ENCODE data around the gene CRHR2. TPM values are rescaled to one million over a fixed set of nuclear protein-coding genes. Genes with fewer than 3 reads are reported as not detected.

The CRHR2 gene
- polyA plus RNA-seq, 1 of the 3 experiments (the other 2 are of a cell fraction), result not detected

DNA sequence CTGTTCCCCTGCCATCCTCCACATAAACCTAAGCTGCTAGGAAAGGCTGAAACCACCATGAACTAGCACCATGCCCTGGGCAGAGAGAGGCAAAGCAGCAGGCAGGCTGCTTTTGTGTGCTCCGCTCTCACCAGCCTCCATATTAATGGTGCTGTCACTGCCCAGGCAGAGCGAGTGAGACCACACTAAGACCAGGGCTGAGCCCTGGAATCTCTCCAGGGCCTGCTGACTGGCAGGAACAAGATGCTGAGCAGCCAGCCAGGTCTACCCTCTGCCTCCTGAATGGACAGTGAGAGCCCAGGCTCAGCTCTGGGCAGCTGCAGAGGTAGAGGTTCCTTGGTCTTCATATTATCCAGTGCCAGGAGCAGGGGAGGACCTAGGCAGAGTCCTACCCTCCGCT is 1.6 kb upstream of the CRHR2 start (continued):
- TF ChIP-seq JUND (IDR thresholded peaks at IDR 0.05) (no peak), MEF2A (IDR thresholded peaks at IDR 0.05; ENCODE audit: borderline replicate concordance, low read depth) (no peak), RXRA (IDR thresholded peaks at IDR 0.05; ENCODE audit: borderline replicate concordance, low read depth) (no peak), TCF12 (IDR thresholded peaks at IDR 0.05) (no peak)

DNA sequence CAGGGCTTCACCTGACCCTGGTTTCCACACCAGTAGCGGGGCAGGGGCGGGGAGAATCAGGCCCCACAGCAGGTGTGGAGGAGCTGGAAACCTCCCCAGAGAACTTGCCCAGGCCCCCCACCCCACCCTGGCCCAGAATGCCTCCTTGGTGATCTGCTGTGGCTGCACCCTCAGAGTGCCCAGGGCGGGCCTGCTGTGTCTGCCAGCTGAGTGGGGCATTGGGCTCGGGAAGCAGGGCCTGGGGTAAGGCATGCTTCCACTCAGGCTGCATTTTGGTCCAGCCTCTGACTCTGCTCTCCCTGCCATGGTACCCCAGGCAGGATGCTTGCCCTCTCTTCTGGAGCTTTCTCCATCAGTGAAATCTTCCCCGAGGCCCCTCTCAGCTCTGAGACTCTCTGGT is 1.1 kb upstream of the CRHR2 start:
- 21% methylated on average over 5 of the region's 5 CpGs for WGBS (ENCODE audit: low lambda C conversion rate)
- CTCF ChIA-PET, result interaction anchor here (0.7 to 5.4 kb wide), 22 partner anchors 10 to 562 kb away, joined by 3 to 67 read pairs (median 6); partner anchors contain the start of gene INMT
- H3K27me3 ChIP-seq (ENCODE audit: insufficient read depth), result peaks cover 59% of the 10 kb centered on the region
- no peak overlapping the region for H3K4me3 ChIP-seq (ENCODE audit: low read depth in 2 of 2, low read length in 1 of 2)
- H3K27ac ChIP-seq (ENCODE audit: low read depth in 2 of 2, low read length in 1 of 2), result no peak overlapping the region
- H2AFZ ChIP-seq (ENCODE audit: low read depth), result no peak overlapping the region
- TF ChIP-seq YY1 (IDR thresholded peaks at IDR 0.05; ENCODE audit: low read depth) (no peak), JUND (IDR thresholded peaks at IDR 0.05) (no peak), TCF12 (IDR thresholded peaks at IDR 0.05) (no peak), RCOR1 (IDR thresholded peaks at IDR 0.05; ENCODE audit: low read length) (no peak), FOSL2 (IDR thresholded peaks at IDR 0.05; ENCODE audit: borderline replicate concordance, low read depth) (no peak), NRF1 (IDR thresholded peaks at IDR 0.05; ENCODE audit: low read depth, low read length) (no peak), FOXM1 (IDR thresholded peaks at IDR 0.05; ENCODE audit: low read depth) (no peak), RFX5 (IDR thresholded peaks at IDR 0.05; ENCODE audit: low read length) (no peak), ELF1 (IDR thresholded peaks at IDR 0.05) (no peak), MXI1 (IDR thresholded peaks at IDR 0.05; ENCODE audit: low read depth, low read length) (no peak)
- TF ChIP-seq, protein P1, sequence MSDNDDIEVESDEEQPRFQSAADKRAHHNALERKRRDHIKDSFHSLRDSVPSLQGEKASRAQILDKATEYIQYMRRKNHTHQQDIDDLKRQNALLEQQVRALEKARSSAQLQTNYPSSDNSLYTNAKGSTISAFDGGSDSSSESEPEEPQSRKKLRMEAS (IDR thresholded peaks at IDR 0.05; ENCODE audit: low read depth), result no peak
- TF ChIP-seq, protein P2, sequence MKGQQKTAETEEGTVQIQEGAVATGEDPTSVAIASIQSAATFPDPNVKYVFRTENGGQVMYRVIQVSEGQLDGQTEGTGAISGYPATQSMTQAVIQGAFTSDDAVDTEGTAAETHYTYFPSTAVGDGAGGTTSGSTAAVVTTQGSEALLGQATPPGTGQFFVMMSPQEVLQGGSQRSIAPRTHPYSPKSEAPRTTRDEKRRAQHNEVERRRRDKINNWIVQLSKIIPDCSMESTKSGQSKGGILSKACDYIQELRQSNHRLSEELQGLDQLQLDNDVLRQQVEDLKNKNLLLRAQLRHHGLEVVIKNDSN (IDR thresholded peaks at IDR 0.05; ENCODE audit: borderline replicate concordance, low read depth), result no peak
- TF ChIP-seq, protein P3, sequence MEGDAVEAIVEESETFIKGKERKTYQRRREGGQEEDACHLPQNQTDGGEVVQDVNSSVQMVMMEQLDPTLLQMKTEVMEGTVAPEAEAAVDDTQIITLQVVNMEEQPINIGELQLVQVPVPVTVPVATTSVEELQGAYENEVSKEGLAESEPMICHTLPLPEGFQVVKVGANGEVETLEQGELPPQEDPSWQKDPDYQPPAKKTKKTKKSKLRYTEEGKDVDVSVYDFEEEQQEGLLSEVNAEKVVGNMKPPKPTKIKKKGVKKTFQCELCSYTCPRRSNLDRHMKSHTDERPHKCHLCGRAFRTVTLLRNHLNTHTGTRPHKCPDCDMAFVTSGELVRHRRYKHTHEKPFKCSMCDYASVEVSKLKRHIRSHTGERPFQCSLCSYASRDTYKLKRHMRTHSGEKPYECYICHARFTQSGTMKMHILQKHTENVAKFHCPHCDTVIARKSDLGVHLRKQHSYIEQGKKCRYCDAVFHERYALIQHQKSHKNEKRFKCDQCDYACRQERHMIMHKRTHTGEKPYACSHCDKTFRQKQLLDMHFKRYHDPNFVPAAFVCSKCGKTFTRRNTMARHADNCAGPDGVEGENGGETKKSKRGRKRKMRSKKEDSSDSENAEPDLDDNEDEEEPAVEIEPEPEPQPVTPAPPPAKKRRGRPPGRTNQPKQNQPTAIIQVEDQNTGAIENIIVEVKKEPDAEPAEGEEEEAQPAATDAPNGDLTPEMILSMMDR (IDR thresholded peaks at IDR 0.05), result no peak
- TF ChIP-seq, protein P4, sequence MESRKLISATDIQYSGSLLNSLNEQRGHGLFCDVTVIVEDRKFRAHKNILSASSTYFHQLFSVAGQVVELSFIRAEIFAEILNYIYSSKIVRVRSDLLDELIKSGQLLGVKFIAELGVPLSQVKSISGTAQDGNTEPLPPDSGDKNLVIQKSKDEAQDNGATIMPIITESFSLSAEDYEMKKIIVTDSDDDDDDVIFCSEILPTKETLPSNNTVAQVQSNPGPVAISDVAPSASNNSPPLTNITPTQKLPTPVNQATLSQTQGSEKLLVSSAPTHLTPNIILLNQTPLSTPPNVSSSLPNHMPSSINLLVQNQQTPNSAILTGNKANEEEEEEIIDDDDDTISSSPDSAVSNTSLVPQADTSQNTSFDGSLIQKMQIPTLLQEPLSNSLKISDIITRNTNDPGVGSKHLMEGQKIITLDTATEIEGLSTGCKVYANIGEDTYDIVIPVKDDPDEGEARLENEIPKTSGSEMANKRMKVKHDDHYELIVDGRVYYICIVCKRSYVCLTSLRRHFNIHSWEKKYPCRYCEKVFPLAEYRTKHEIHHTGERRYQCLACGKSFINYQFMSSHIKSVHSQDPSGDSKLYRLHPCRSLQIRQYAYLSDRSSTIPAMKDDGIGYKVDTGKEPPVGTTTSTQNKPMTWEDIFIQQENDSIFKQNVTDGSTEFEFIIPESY (IDR thresholded peaks at IDR 0.05; ENCODE audit: borderline replicate concordance, low read depth), result no peak
- H3K9me2 ChIP-seq, result no peaks in the 10 kb centered on the region
- H3K79me2 ChIP-seq (ENCODE audit: insufficient read depth), result no peaks in the 10 kb centered on the region
- H3F3A ChIP-seq (replicated peaks; ENCODE audit: insufficient read depth), result no peaks in the 10 kb centered on the region
- H3K4me1 ChIP-seq (ENCODE audit: control insufficient read depth in 1 of 2, insufficient read depth in 2 of 2, low read depth in 1 of 2, low read length in 1 of 2), result peaks cover 0 to 27% of the 10 kb centered on the region in 2 experiments; a peak in 1 of 4 replicates
- no peak for DNase-seq
- no peak overlapping the region for H3K4me2 ChIP-seq
- no peaks in the 10 kb centered on the region for H3K9me3 ChIP-seq
- no peak overlapping the region for H3K9ac ChIP-seq
- POLR2A ChIA-PET, result no interaction called here
- H4K20me1 ChIP-seq (ENCODE audit: insufficient read depth), result 0 out of 2 replicates have a peak, but pooled peaks cover 6% of the 10 kb centered on the region
- no peaks in the 10 kb centered on the region for H3K36me3 ChIP-seq (replicated peaks in 1 of 2; ENCODE audit: control insufficient read depth in 1 of 2, insufficient read depth in 2 of 2, low read length in 1 of 2)
